ENCODE results near the gene ARL15. TPM values are rescaled to one million over a fixed set of nuclear protein-coding genes. Genes with fewer than 3 reads are reported as not detected.

The ARL15 gene
- total RNA-seq, 1 donor from 2014 or later, result 102 TPM

GRCh38 chr5:54030981-54031380, 279.4 kb downstream of the ARL15 start:
- no peaks in the 10 kb centered on the region for H3K4me1 Mint-ChIP-seq (ENCODE audit: unreplicated experiment)
- no peaks in the 10 kb centered on the region for H3K27me3 Mint-ChIP-seq (ENCODE audit: unreplicated experiment)
- no peaks in the 10 kb centered on the region for H3K36me3 Mint-ChIP-seq (ENCODE audit: low read depth, unreplicated experiment)
- H3K4me3 Mint-ChIP-seq (ENCODE audit: unreplicated experiment), result no peak overlapping the region
- no peaks in the 10 kb centered on the region for H3K9me3 Mint-ChIP-seq (ENCODE audit: unreplicated experiment)
- no peak overlapping the region for H3K27ac Mint-ChIP-seq (ENCODE audit: unreplicated experiment)
- TF ChIP-seq, protein P1, sequence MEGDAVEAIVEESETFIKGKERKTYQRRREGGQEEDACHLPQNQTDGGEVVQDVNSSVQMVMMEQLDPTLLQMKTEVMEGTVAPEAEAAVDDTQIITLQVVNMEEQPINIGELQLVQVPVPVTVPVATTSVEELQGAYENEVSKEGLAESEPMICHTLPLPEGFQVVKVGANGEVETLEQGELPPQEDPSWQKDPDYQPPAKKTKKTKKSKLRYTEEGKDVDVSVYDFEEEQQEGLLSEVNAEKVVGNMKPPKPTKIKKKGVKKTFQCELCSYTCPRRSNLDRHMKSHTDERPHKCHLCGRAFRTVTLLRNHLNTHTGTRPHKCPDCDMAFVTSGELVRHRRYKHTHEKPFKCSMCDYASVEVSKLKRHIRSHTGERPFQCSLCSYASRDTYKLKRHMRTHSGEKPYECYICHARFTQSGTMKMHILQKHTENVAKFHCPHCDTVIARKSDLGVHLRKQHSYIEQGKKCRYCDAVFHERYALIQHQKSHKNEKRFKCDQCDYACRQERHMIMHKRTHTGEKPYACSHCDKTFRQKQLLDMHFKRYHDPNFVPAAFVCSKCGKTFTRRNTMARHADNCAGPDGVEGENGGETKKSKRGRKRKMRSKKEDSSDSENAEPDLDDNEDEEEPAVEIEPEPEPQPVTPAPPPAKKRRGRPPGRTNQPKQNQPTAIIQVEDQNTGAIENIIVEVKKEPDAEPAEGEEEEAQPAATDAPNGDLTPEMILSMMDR (IDR thresholded peaks at IDR 0.05; ENCODE audit: unreplicated experiment), result no peak
- DNase-seq (ENCODE audit: low spot score), result no peak

DNA sequence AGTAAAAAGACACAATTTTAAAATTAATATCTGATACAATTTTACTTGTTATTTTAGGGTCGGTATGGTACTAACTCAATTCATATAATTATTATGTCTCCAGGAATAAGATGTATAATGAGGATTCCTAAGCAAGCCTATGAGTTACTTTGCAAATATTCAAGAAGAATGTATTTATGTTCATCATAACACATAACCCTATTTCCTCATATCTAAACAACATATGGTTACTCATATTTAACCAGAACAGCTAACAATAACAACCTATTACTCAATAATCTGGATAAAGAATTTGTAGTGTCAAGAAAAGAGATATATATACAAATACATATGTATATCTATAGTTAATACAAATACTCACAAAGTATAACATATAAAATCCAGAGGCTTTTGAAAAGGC, 285.9 kb downstream of the ARL15 start:
- Mint-ChIP-seq H3K4me3 (ENCODE audit: unreplicated experiment) (no peak overlapping the region), H3K27me3 (ENCODE audit: unreplicated experiment) (no peaks in the 10 kb centered on the region), H3K27ac (ENCODE audit: unreplicated experiment) (no peak overlapping the region), H3K4me1 (ENCODE audit: unreplicated experiment) (peaks cover 18% of the 10 kb centered on the region), H3K36me3 (ENCODE audit: low read depth, unreplicated experiment) (no peaks in the 10 kb centered on the region), H3K9me3 (ENCODE audit: unreplicated experiment) (no peaks in the 10 kb centered on the region)
- TF ChIP-seq, protein P1 (IDR thresholded peaks at IDR 0.05; ENCODE audit: unreplicated experiment), result no peak
- no peak for DNase-seq (ENCODE audit: low spot score)

GRCh38 chr5:54022223-54022622, 288.1 kb downstream of the ARL15 start:
- H3K36me3 Mint-ChIP-seq (ENCODE audit: low read depth, unreplicated experiment), result no peaks in the 10 kb centered on the region
- no peak overlapping the region for H3K4me3 Mint-ChIP-seq (ENCODE audit: unreplicated experiment)
- H3K27ac Mint-ChIP-seq (ENCODE audit: unreplicated experiment), result peak overlapping the region; percentile 25
- H3K4me1 Mint-ChIP-seq (ENCODE audit: unreplicated experiment), result peaks cover 26% of the 10 kb centered on the region
- TF ChIP-seq, protein P1 (IDR thresholded peaks at IDR 0.05; ENCODE audit: unreplicated experiment), result no peak
- no peak for DNase-seq (ENCODE audit: low spot score)
- H3K27me3 Mint-ChIP-seq (ENCODE audit: unreplicated experiment), result no peaks in the 10 kb centered on the region
- H3K9me3 Mint-ChIP-seq (ENCODE audit: unreplicated experiment), result no peaks in the 10 kb centered on the region

DNA sequence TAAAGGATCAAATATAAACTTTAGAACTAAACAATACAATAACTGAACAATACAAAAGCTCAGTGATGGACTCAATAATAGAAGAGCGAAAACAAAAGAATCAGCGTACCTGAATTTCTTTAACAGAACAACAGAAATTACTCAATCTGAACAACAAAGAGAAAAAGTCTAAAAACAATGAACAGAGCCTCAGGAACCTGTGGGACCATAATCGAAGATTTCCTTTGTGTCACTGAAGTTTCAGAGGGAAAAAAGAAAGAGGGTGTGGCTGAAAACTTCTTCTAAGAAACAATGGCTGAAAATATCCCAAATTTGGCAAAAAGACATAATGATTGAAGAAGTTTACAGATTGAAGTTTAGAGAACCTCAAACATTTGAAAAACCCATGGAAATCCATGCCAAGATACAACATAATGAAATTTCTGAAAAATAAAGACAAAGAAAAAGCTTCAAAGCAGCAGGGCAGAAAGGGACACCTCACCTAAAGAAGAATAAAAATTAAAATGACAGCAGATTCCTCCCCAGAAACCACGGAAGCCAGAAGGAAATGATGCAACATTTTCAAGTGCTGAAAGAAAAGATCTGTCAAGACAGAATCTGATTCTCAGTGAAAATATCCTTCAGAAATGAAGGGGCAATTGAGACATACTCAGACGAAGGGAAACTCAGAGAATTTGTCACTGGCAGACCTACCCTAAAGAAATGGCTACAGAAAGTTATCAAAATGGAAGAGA, 288.8 kb downstream of the ARL15 start:
- DNase-seq (ENCODE audit: low spot score), result no peak

GRCh38 chr5:54018438-54018837, 291.9 kb downstream of the ARL15 start:
- peaks cover 27% of the 10 kb centered on the region for H3K4me1 Mint-ChIP-seq (ENCODE audit: unreplicated experiment)

More for the DNA sequence above, 288.8 kb downstream of the ARL15 start:
- peaks cover 27% of the 10 kb centered on the region for H3K4me1 Mint-ChIP-seq (ENCODE audit: unreplicated experiment)
- TF ChIP-seq, protein P1 (IDR thresholded peaks at IDR 0.05; ENCODE audit: unreplicated experiment), result no peak
- H3K36me3 Mint-ChIP-seq (ENCODE audit: low read depth, unreplicated experiment), result peaks cover under 1% of the 10 kb centered on the region
- peak overlapping the region; percentile 77 for H3K27ac Mint-ChIP-seq (ENCODE audit: unreplicated experiment)
- no peaks in the 10 kb centered on the region for H3K9me3 Mint-ChIP-seq (ENCODE audit: unreplicated experiment)
- no peak overlapping the region for H3K4me3 Mint-ChIP-seq (ENCODE audit: unreplicated experiment)
- H3K27me3 Mint-ChIP-seq (ENCODE audit: unreplicated experiment), result no peaks in the 10 kb centered on the region

More at GRCh38 chr5:54018438-54018837, 291.9 kb downstream of the ARL15 start:
- Mint-ChIP-seq H3K36me3 (ENCODE audit: low read depth, unreplicated experiment) (peaks cover 24% of the 10 kb centered on the region), H3K9me3 (ENCODE audit: unreplicated experiment) (no peaks in the 10 kb centered on the region), H3K27ac (ENCODE audit: unreplicated experiment) (no peak overlapping the region), H3K27me3 (ENCODE audit: unreplicated experiment) (no peaks in the 10 kb centered on the region), H3K4me3 (ENCODE audit: unreplicated experiment) (no peak overlapping the region)
- no peak for DNase-seq (ENCODE audit: low spot score)
- TF ChIP-seq, protein P1 (IDR thresholded peaks at IDR 0.05; ENCODE audit: unreplicated experiment), result no peak

Data from endothelial cell (in vitro differentiated cells).